WI38 (cell line): ENCODE results near the gene CLSTN2.

ENCODE experiments used
- H3K4me3 ChIP-seq: 2 replicates; pipeline ENCODE4 v1.5.1; 2011; ENCODE audit warnings: low read depth, mild to moderate bottlenecking, control low read depth, low read length
- CTCF ChIP-seq: IDR thresholded peaks from 2 replicates; pipeline ENCODE4 v1.5.1; 2012; ENCODE audit warnings: low read depth, mild to moderate bottlenecking, control low read depth, low read length

The CLSTN2 gene

GRCh38 chr3:140563206-140563760 is 628.3 kb downstream of the CLSTN2 start:
- TF ChIP-seq CTCF: no peak
- H3K4me3 ChIP-seq: no peak overlapping the region

- TF ChIP-seq CTCF: no peak
- H3K4me3 ChIP-seq: no peak overlapping the region
Measured at GRCh38 chr3:140568131-140568530, 633.1 kb downstream of the CLSTN2 start.

- no peak for TF ChIP-seq CTCF
- H3K4me3 ChIP-seq: no peak overlapping the region
Measured at GRCh38 chr3:140568842-140569520, 634.0 kb downstream of the CLSTN2 start.

- H3K4me3 ChIP-seq: no peak overlapping the region
- no peak for TF ChIP-seq CTCF
Measured at GRCh38 chr3:140570602-140571001, 635.6 kb downstream of the CLSTN2 start.

- TF ChIP-seq CTCF: no peak
- no peak overlapping the region for H3K4me3 ChIP-seq
Measured at GRCh38 chr3:140571836-140572235, 636.9 kb downstream of the CLSTN2 start.

- no peak for TF ChIP-seq CTCF
- no peak overlapping the region for H3K4me3 ChIP-seq
Measured at GRCh38 chr3:140572334-140572733, 637.3 kb downstream of the CLSTN2 start.

- no peak for TF ChIP-seq CTCF
Measured at GRCh38 chr3:140573011-140573410, 638.0 kb downstream of the CLSTN2 start.

More at GRCh38 chr3:140573011-140573410, 638.0 kb downstream of the CLSTN2 start:
- no peak overlapping the region for H3K4me3 ChIP-seq
